LNCaP clone FGC (cell line): ENCODE data around the gene FZD1.

Experiments
- DNase-seq: peaks from one replicate; pipeline ENCODE4 v3.0.0-alpha.2; 2011; ENCODE audit warnings: low read depth
- H3K4me3 ChIP-seq: 2 replicates; pipeline ENCODE4 v1.5.1; 2011; ENCODE audit warnings: mild to moderate bottlenecking, low read depth, low read length, control low read depth
- TF ChIP-seq, protein P1 (sequence below): IDR thresholded peaks from 2 replicates; pipeline ENCODE4 v1.5.1; 2012; ENCODE audit warnings: mild to moderate bottlenecking; ENCODE audit not compliant: control insufficient read depth, insufficient read depth; ENCODE audit errors: extremely low read depth

FZD1 gene

DNA sequence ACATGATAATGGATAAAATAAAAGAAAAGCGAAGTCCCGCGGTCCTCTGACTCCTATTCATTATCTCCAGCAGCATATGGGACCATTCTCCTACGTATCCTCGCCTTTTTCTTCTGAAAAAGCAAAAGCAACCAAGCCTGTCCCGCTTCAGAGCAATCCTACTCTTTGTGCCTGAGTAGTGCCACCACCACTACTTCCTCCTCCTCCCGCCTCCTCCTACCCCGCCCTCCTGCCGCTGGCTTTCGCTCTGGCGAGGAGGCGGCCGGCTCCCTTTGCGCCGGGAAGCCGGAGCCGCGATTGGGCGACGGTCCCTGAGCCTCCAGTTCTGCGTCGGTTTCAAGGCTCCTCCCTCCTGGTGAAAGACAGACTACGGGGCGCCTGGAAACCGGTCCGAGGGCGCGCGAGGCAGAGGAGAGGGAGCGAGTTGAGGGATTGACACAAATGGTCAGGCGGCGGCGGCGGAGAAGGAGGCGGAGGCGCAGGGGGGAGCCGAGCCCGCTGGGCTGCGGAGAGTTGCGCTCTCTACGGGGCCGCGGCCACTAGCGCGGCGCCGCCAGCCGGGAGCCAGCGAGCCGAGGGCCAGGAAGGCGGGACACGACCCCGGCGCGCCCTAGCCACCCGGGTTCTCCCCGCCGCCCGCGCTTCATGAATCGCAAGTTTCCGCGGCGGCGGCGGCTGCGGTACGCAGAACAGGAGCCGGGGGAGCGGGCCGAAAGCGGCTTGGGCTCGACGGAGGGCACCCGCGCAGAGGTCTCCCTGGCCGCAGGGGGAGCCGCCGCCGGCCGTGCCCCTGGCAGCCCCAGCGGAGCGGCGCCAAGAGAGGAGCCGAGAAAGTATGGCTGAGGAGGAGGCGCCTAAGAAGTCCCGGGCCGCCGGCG lies at the start of gene FZD1:
Gene FZD1 (plus strand): TSS at position 388 of the 878 bp plus-strand sequence. CDS start 448 bp downstream, at position 836.
- peak within 1 kb of the TSS; percentile 66 for H3K4me3 ChIP-seq
- DNase-seq = peak; percentile 93
- TF ChIP-seq, protein P1, sequence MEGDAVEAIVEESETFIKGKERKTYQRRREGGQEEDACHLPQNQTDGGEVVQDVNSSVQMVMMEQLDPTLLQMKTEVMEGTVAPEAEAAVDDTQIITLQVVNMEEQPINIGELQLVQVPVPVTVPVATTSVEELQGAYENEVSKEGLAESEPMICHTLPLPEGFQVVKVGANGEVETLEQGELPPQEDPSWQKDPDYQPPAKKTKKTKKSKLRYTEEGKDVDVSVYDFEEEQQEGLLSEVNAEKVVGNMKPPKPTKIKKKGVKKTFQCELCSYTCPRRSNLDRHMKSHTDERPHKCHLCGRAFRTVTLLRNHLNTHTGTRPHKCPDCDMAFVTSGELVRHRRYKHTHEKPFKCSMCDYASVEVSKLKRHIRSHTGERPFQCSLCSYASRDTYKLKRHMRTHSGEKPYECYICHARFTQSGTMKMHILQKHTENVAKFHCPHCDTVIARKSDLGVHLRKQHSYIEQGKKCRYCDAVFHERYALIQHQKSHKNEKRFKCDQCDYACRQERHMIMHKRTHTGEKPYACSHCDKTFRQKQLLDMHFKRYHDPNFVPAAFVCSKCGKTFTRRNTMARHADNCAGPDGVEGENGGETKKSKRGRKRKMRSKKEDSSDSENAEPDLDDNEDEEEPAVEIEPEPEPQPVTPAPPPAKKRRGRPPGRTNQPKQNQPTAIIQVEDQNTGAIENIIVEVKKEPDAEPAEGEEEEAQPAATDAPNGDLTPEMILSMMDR = no peak

DNA sequence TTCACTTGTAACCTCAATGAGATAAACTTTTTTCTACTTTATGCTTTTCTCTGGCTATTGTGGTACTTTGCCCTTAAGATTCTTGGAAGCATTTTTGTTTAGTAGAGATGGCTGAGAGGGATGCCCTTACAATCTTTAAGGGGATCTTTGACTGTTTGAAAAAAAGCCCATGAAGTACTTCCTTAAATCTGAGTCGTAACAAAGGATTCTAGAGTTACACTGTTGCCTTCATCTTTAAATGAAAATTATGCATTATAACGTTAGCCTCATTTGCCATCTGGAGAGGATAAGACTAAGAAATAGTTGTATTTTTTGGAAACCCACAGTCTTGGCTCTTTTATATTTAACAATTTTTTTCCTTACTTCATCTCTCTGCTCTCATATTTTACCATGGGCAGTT lies 37.8 kb upstream of the FZD1 start:
- TF ChIP-seq, protein P1 = no peak
- no peak for DNase-seq
- H3K4me3 ChIP-seq = no peak overlapping the region

DNA sequence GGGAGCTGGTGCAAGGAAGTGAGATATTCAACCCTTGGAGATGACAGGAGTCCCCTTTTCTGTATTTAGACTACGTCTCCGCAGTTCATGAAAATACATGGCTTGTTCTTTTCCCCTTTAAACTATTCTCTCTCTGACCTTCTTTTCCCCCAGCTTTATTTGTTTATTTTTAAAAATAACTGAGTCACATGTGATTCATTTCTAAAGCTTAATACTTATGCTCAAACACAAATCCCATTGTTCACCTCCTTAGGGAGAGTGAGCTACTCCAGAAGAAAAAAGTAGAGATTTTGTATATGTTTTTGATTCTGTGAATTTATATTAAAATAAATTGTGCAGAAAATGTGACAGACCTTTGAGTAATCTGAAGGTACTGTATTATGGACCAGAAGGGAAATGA lies 35.9 kb upstream of the FZD1 start:
- TF ChIP-seq, protein P1 = no peak
- no peak for DNase-seq
- no peak overlapping the region for H3K4me3 ChIP-seq

DNA sequence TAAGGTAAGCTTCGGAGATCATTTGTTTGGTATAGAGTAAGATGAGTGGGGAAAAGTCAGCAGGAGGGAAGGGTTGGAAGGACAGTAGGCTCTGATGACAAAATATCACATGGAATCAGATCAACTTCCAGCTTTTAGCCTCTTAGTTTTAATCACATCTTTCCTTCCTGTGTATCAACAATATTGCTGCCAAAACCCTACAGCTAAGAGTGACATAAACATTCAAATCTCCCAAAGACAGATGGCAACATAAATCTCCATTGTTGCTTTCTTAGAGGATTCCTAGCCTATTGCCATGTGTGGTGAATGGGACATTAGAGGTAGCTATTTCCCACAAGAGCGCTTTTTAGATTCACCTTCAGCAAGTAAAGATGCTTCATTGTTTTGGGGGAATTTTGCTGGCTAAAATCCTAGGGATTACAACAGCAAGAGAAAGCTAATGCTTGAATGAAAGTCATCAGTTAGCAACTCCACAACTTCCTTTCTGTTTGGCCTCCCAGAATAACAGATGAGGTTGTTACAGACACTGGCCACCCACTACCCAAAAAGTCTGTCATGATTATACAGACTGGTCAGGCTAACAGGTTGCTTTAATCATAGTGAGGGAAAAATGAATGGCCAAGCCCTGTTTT lies 35.2 kb upstream of the FZD1 start:
- no peak overlapping the region for H3K4me3 ChIP-seq
- no peak for DNase-seq
- TF ChIP-seq, protein P1 = no peak

DNA sequence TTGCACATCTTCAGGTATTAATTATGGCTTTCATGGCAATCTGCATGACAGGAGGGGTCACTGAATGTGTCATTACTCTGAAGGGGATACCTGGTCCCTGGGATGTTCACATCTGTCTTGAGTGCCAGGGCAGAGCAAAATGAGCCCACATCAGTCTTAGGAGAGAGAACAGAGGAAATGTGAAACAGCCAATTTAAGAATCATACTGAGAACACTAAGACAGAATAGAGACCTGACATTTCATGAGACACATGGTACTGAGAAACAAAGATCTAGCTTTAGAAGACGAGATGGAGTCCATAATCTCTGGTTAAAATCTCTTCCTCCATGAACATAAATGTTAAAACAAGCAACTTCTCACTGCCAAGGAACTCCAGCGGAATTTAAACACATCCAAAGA lies 34.1 kb upstream of the FZD1 start:
- H3K4me3 ChIP-seq = no peak overlapping the region
- DNase-seq = no peak

DNA sequence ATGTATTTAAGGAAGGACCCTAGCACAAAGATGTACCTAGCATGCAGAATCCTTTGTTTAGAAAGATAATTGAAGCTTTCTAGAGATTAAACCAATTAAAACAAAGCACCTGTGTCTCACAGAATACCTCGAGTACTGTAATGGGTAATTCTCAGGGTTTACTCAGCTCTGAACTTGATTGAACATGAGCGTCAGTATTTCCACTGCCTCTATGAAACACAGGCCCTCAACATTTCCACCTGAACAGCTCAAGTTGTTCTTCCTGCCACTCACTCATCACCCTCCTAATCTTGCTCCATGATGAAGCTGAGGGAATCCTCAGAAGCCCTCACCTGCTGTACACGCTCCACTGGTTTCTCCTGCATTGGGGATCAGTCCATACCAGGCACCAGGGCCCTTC lies 33.7 kb upstream of the FZD1 start:
- no peak for DNase-seq
- no peak overlapping the region for H3K4me3 ChIP-seq
- TF ChIP-seq, protein P1 = no peak

More for the DNA sequence above, 34.1 kb upstream of the FZD1 start:
- TF ChIP-seq, protein P1 = no peak
